DMS 273 treated with DMSO at 0.1 percent for 48 hours (cell line): Measurements from ENCODE around the gene CYP19A1.

ENCODE experiments used
- DNase-seq: peaks from one replicate; lab custom pipeline; 2025; lab: John Stamatoyannopoulos, UW

The CYP19A1 gene

GRCh38 chr15:51183076-51183475, 155.3 kb downstream of the CYP19A1 start:
- no peak for DNase-seq

- DNase-seq, result no peak
Observed at GRCh38 chr15:51181905-51182304, 156.5 kb downstream of the CYP19A1 start.

GRCh38 chr15:51181221-51181620, 157.2 kb downstream of the CYP19A1 start:
- no peak for DNase-seq

GRCh38 chr15:51180534-51180933, 157.9 kb downstream of the CYP19A1 start:
- DNase-seq, result no peak

- no peak for DNase-seq
Observed at GRCh38 chr15:51180011-51180410, 158.4 kb downstream of the CYP19A1 start.

- no peak for DNase-seq
Observed at GRCh38 chr15:51172193-51172592, 166.2 kb downstream of the CYP19A1 start.

GRCh38 chr15:51171634-51171932, 166.8 kb downstream of the CYP19A1 start:
- no peak for DNase-seq

- no peak for DNase-seq
Observed at GRCh38 chr15:51170882-51171633, 167.3 kb downstream of the CYP19A1 start.

GRCh38 chr15:51168700-51169099, 169.7 kb downstream of the CYP19A1 start:
- no peak for DNase-seq

- no peak for DNase-seq
Observed at GRCh38 chr15:51163843-51164242, 174.6 kb downstream of the CYP19A1 start.

GRCh38 chr15:51162865-51163762, 175.3 kb downstream of the CYP19A1 start:
- DNase-seq, result peak; percentile 15

GRCh38 chr15:51161491-51162220, 176.7 kb downstream of the CYP19A1 start:
- DNase-seq, result no peak

GRCh38 chr15:51160484-51160883, 177.9 kb downstream of the CYP19A1 start:
- no peak for DNase-seq
